Measurements from ENCODE around the gene LHFPL2.
"Not testable (repeated sequence)": the region's sequence is repeated elsewhere in the genome, so short reads cannot be mapped to it uniquely, and the experiment has no call there.

Gene LHFPL2

GRCh38 chr5:78648359-78649210 lies at the start of gene LHFPL2:
TSS of gene LHFPL2 (minus strand) at chr5:78648772. CDS start at chr5:78510213, 138,559 bp downstream.
- peak; percentile 68 for DNase-seq

- no peak for DNase-seq
These were observed 48.1 kb upstream of the LHFPL2 start for GRCh38 chr5:78696637-78697036.

GRCh38 chr5:78696052-78696451 lies 47.5 kb upstream of the LHFPL2 start:
- DNase-seq, result not testable (repeated sequence)

GRCh38 chr5:78693339-78693738 lies 44.8 kb upstream of the LHFPL2 start:
- no peak for DNase-seq

GRCh38 chr5:78691084-78691960 lies 42.8 kb upstream of the LHFPL2 start:
- DNase-seq, result no peak

GRCh38 chr5:78690253-78690972 lies 41.8 kb upstream of the LHFPL2 start:
- DNase-seq, result no peak

- DNase-seq, result no peak
These were observed 41.1 kb upstream of the LHFPL2 start for GRCh38 chr5:78689540-78690252.

GRCh38 chr5:78687514-78687913 lies 38.9 kb upstream of the LHFPL2 start:
- not testable (repeated sequence) for DNase-seq

GRCh38 chr5:78683905-78684304 lies 35.3 kb upstream of the LHFPL2 start:
- not testable (repeated sequence) for DNase-seq

- no peak for DNase-seq
These were observed 31.3 kb upstream of the LHFPL2 start for GRCh38 chr5:78679905-78680304.

GRCh38 chr5:78677777-78678668 lies 29.5 kb upstream of the LHFPL2 start:
- DNase-seq, result no peak

GRCh38 chr5:78675956-78676730 lies 27.6 kb upstream of the LHFPL2 start:
- no peak for DNase-seq

- DNase-seq, result not testable (repeated sequence)
These were observed 25.3 kb upstream of the LHFPL2 start for GRCh38 chr5:78673827-78674226.

- DNase-seq, result no peak
These were observed 23.6 kb upstream of the LHFPL2 start for GRCh38 chr5:78672154-78672553.

GRCh38 chr5:78671609-78672008 lies 23.0 kb upstream of the LHFPL2 start:
- DNase-seq, result no peak

- DNase-seq, result no peak
These were observed 22.2 kb upstream of the LHFPL2 start for GRCh38 chr5:78670701-78671269.

GRCh38 chr5:78669331-78669730 lies 20.8 kb upstream of the LHFPL2 start:
- no peak for DNase-seq

- DNase-seq, result no peak
These were observed 19.0 kb upstream of the LHFPL2 start for GRCh38 chr5:78667461-78668103.

- not testable (repeated sequence) for DNase-seq
These were observed 18.4 kb upstream of the LHFPL2 start for GRCh38 chr5:78666975-78667374.

- no peak for DNase-seq
These were observed 17.5 kb upstream of the LHFPL2 start for GRCh38 chr5:78666041-78666444.
